Mesenchymal stem cell (in vitro differentiated cells and primary cell): ENCODE results near the gene CTSZ.
"Not testable (repeated sequence)": the region's sequence is repeated elsewhere in the genome, so short reads cannot be mapped to it uniquely, and the experiment has no call there.

Experiments
- DNase-seq: peaks from one replicate; pipeline ENCODE4 v3.0.0-alpha.2; 2013
- H2AFZ ChIP-seq: one replicate; pipeline ENCODE4 v1.6.1; 2013; ENCODE audit warnings: low read depth, mild to moderate bottlenecking, control low read depth, inconsistent platforms, low read length, moderate library complexity
- H2AK5ac ChIP-seq: 2 replicates; pipeline ENCODE4 v1.6.1; 2013; ENCODE audit warnings: low read length, moderate library complexity, mild to moderate bottlenecking, inconsistent platforms; ENCODE audit not compliant: severe bottlenecking
- H2BK120ac ChIP-seq: one replicate; pipeline ENCODE4 v1.6.1; 2013; ENCODE audit warnings: low read depth, mild to moderate bottlenecking, inconsistent platforms, low read length, moderate library complexity
- H2BK12ac ChIP-seq, 2 experiments: one replicate each; pipeline ENCODE4 v1.6.1; 2013; ENCODE audit warnings: inconsistent platforms in 2 of 2, low read length in 2 of 2, mild to moderate bottlenecking in 2 of 2, moderate library complexity in 2 of 2, control low read depth in 1 of 2
- H2BK15ac ChIP-seq: one replicate; pipeline ENCODE4 v1.6.1; 2013; ENCODE audit warnings: mild to moderate bottlenecking, low read depth, inconsistent platforms; ENCODE audit not compliant: poor library complexity, severe bottlenecking
- H2BK5ac ChIP-seq: 2 replicates; pipeline ENCODE4 v1.6.1; 2013; ENCODE audit warnings: low read depth, mild to moderate bottlenecking, low read length, control low read depth, inconsistent platforms; ENCODE audit not compliant: poor library complexity, severe bottlenecking
- H3K14ac ChIP-seq, 2 experiments: one replicate each; pipeline ENCODE4 v1.6.1; 2013; ENCODE audit warnings: inconsistent platforms in 2 of 2, low read length in 2 of 2, control low read depth in 1 of 2, mild to moderate bottlenecking in 1 of 2, moderate library complexity in 1 of 2
- H3K18ac ChIP-seq, 2 experiments: one replicate each; pipeline ENCODE4 v1.6.1; 2013; ENCODE audit warnings: inconsistent platforms in 2 of 2, low read length in 2 of 2, control low read depth in 1 of 2, low read depth in 1 of 2, mild to moderate bottlenecking in 1 of 2
- H3K23ac ChIP-seq, 2 experiments: one replicate each; pipeline ENCODE4 v1.6.1; 2013; ENCODE audit warnings: inconsistent platforms in 2 of 2, low read length in 2 of 2, mild to moderate bottlenecking in 2 of 2, moderate library complexity in 2 of 2, control low read depth in 1 of 2
- H3K27ac ChIP-seq: 2 replicates; pipeline ENCODE4 v1.5.1; 2013; ENCODE audit warnings: mild to moderate bottlenecking, moderate library complexity, low read length, control low read depth, inconsistent platforms; ENCODE audit not compliant: poor library complexity, severe bottlenecking
- H3K27me3 ChIP-seq, 2 experiments: 2 replicates each; pipeline versions ENCODE4 v1.6.1 to v1.7.0; 2013; ENCODE audit warnings: low read length in 2 of 2, mild to moderate bottlenecking in 2 of 2, moderate library complexity in 2 of 2, control low read depth in 1 of 2, inconsistent platforms in 1 of 2; ENCODE audit not compliant: control insufficient read depth in 1 of 2, insufficient read depth in 1 of 2
- H3K36me3 ChIP-seq, 2 experiments: 2 replicates each; pipeline versions ENCODE4 v1.6.1 to v1.7.0; 2013; ENCODE audit warnings: low read length in 2 of 2, control low read depth in 1 of 2, inconsistent platforms in 1 of 2, low read depth in 1 of 2, mild to moderate bottlenecking in 1 of 2; ENCODE audit not compliant: insufficient read depth in 2 of 2, control insufficient read depth in 1 of 2
- H3K4ac ChIP-seq, 2 experiments: one replicate each; pipeline ENCODE4 v1.6.1; 2013; ENCODE audit warnings: inconsistent platforms in 2 of 2, low read length in 2 of 2, mild to moderate bottlenecking in 2 of 2, moderate library complexity in 2 of 2, control low read depth in 1 of 2, low read depth in 1 of 2
- H3K4me1 ChIP-seq: 2 replicates; pipeline ENCODE4 v1.6.1; 2013; ENCODE audit warnings: low read depth, low read length, control low read depth; ENCODE audit not compliant: control insufficient read depth, insufficient read depth
- H3K4me2 ChIP-seq: 2 replicates; pipeline ENCODE4 v1.6.1; 2013; ENCODE audit warnings: low read length, mild to moderate bottlenecking, inconsistent platforms; ENCODE audit not compliant: poor library complexity, severe bottlenecking
- H3K4me3 ChIP-seq, 2 experiments: 2 replicates each; pipeline versions ENCODE4 v1.5.1 to v1.7.0; 2013; ENCODE audit warnings: low read length in 2 of 2, mild to moderate bottlenecking in 2 of 2, control low read depth in 1 of 2, low read depth in 1 of 2; ENCODE audit not compliant: insufficient read depth in 1 of 2
- H3K79me1 ChIP-seq: replicated peaks from 2 replicates; pipeline ENCODE4 v1.6.1; 2013; ENCODE audit warnings: mild to moderate bottlenecking, control low read depth, low read length, inconsistent platforms; ENCODE audit not compliant: poor library complexity, severe bottlenecking
- H3K9ac ChIP-seq: 2 replicates; pipeline ENCODE4 v1.7.0; 2013; ENCODE audit warnings: mild to moderate bottlenecking, low read length, moderate library complexity
- H3K9me3 ChIP-seq: 2 replicates; pipeline ENCODE4 v1.7.0; 2013; ENCODE audit warnings: mild to moderate bottlenecking, low read length; ENCODE audit not compliant: control insufficient read depth
- H4K8ac ChIP-seq: one replicate; pipeline ENCODE4 v1.6.1; 2013; ENCODE audit warnings: inconsistent platforms, mild to moderate bottlenecking, low read length, moderate library complexity
- H4K91ac ChIP-seq: one replicate; pipeline ENCODE4 v1.6.1; 2013; ENCODE audit warnings: mild to moderate bottlenecking, low read length, inconsistent platforms
- WGBS: methylation state at CpG from one replicate; pipeline ENCODE4 v1.1.7; 2013; ENCODE audit warnings: mixed read lengths; 5-methylcytosine and 5-hydroxymethylcytosine counted together

The CTSZ gene

DNA sequence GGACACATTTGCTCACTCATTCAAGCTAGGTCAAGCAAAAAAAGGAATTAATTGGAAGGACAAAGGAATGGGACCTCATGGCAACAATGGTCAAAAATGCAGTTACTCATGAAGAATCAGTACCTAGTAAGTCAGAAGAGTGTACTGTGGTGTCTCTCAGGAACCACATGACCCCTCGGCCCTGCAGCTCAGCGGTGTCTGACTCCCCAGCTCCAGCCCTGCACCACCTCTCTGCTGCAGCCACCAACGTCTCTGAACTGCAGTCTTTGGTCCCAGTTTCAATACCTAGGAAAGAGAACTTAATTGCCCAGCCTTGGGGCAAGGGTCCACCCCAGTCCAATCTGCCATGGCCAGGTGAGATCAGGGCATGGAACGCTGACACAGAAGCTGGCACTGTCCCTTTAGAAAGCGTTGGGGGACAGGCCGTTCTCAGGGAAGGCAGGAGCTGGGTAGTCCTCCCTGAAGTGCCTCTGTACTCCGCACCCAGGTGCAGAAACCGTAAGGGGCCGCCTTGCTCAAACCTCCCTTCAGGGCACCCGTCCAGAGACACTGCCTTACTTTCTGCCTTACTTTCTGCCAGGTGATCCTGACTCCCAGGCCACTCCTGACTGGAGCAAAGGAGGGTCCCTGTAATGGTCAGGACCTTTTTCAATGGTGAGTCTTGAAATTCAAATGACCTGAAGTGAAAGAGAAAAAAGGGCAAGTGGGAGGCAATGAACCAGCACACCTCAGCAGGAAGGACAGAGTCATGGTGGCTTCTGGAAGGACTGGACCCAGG is 39.2 kb downstream of the CTSZ start:
- Histone ChIP-seq H3K23ac (no peak overlapping the region), H3K4me3 (no peak overlapping the region), H2AK5ac (no peak overlapping the region), H3K4me2 (no peak overlapping the region), H3K27ac (no peak overlapping the region), H4K91ac (no peak overlapping the region), H3K18ac (no peak overlapping the region), H2BK15ac (no peak overlapping the region), H3K79me1 (no peaks in the 10 kb centered on the region), H3K4me1 (no peaks in the 10 kb centered on the region), H3K9me3 (peaks cover 17% of the 10 kb centered on the region), H2AFZ (no peak overlapping the region), H2BK12ac (no peak overlapping the region), H2BK5ac (no peak overlapping the region), H3K14ac (no peak overlapping the region), H3K4ac (no peak overlapping the region), H3K27me3 (peaks cover 5 to 6% of the 10 kb centered on the region in 2 experiments), H3K9ac (no peak overlapping the region), H3K36me3 (no peaks in the 10 kb centered on the region), H4K8ac (no peak overlapping the region), H2BK120ac (no peak overlapping the region)
- DNase-seq, result no peak
- WGBS, result 85% methylated on average over 10 of the region's 10 CpGs

DNA sequence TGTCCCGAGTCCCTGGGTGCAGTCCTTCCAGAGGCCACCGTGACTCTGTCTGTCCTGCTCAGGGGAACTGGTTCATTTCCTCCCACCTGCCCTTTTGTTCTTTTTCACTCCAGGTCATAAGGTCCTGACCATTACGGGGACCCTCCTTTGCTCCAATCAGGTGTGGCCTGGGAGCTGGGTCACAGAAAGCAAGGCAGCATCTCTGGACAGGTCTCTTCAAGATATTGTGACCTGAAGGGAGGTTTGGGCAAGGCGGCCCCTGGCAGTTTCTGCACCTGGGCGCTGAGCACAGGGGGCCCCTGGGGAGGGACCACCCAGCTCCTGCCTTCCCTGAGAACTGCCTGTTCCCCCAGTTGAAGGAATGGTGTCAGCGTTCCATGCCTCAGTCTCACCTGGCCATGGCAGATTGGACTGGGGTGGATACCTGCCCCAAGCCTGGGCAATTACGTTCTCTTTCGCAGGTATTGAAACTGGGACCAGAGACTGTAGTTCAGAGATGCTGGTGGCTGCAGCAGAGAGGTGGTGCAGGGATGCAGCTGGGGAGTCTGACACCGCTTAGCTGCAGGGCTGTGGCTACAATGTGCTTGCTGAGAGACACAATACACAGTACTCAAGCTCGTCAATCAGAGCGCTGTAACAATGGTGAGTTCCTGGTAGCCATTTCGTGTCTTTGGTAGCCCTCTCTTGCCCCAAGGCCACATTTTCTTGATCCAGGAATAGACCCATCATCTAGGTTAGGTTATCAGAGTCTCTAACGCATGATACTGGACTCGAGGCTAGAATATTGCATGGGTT is 41.6 kb downstream of the CTSZ start:
- Histone ChIP-seq H3K4me2 (no peak overlapping the region), H3K27ac (no peak overlapping the region), H3K4me1 (no peaks in the 10 kb centered on the region), H2BK120ac (no peak overlapping the region), H3K9me3 (peaks cover 16% of the 10 kb centered on the region), H4K91ac (no peak overlapping the region), H2BK15ac (no peak overlapping the region), H3K4me3 (no peak overlapping the region), H2BK5ac (no peak overlapping the region), H2AFZ (no peak overlapping the region), H3K79me1 (no peaks in the 10 kb centered on the region), H2AK5ac (no peak overlapping the region), H3K9ac (no peak overlapping the region), H3K14ac (no peak overlapping the region), H3K23ac (no peak overlapping the region), H3K36me3 (no peaks in the 10 kb centered on the region), H3K4ac (no peak overlapping the region), H3K18ac (no peak overlapping the region), H4K8ac (no peak overlapping the region), H2BK12ac (no peak overlapping the region), H3K27me3 (peaks cover 5 to 6% of the 10 kb centered on the region in 2 experiments)
- 67% methylated on average over 14 of the region's 14 CpGs for WGBS
- no peak for DNase-seq

- not testable (repeated sequence) for H3K36me3 ChIP-seq, H3K4ac ChIP-seq, H3K23ac ChIP-seq, H2BK12ac ChIP-seq, H4K91ac ChIP-seq, H4K8ac ChIP-seq, H2AFZ ChIP-seq, H3K79me1 ChIP-seq, H3K27ac ChIP-seq, H3K4me2 ChIP-seq, H3K9ac ChIP-seq, DNase-seq, H3K18ac ChIP-seq, H3K4me1 ChIP-seq, H2BK15ac ChIP-seq, H2AK5ac ChIP-seq, H3K27me3 ChIP-seq, H3K4me3 ChIP-seq, H2BK120ac ChIP-seq, H3K14ac ChIP-seq, H2BK5ac ChIP-seq, H3K9me3 ChIP-seq
- WGBS, result 100% methylated on average over 2 of the region's 5 CpGs
These were observed 43.1 kb downstream of the CTSZ start for GRCh38 chr20:58963922-58964321.

DNA sequence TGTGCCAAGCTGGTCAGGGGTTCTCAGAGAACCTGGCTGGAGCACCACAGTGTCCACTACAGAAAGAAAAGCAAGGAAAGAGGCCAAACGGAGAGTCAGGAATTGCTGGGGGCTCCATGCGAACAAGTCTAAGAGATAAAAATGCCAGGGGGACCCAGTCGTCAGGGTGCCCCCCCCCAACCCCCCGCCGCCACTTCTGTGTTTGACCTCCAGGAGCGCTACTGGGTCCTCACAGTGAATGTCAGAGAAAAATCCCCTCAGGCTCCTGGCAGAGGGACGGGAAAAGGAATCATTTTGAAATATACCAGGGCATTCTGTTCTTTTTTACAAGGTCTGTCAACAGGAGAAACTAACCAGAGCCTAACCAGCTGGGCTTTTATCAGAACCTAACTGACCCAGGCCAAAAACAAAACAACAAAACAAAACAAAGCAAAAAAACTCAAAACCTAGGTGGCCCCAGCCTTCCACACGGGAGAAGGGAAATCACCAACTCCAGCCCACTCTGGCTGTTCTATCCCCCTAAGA is 43.9 kb downstream of the CTSZ start:
- Histone ChIP-seq H2BK15ac (no peak overlapping the region), H3K79me1 (no peaks in the 10 kb centered on the region), H4K8ac (no peak overlapping the region), H3K9ac (no peak overlapping the region), H3K14ac (no peak overlapping the region), H3K23ac (no peak overlapping the region), H2BK5ac (no peak overlapping the region), H3K4ac (no peak overlapping the region), H3K4me3 (no peak overlapping the region), H2BK120ac (no peak overlapping the region), H2BK12ac (no peak overlapping the region), H3K27ac (no peak overlapping the region), H3K18ac (no peak overlapping the region), H3K36me3 (no peaks in the 10 kb centered on the region), H3K4me1 (no peaks in the 10 kb centered on the region), H2AFZ (no peak overlapping the region), H3K27me3 (peaks cover 5 to 9% of the 10 kb centered on the region in 2 experiments), H3K4me2 (no peak overlapping the region), H4K91ac (no peak overlapping the region), H3K9me3 (peaks cover 3% of the 10 kb centered on the region), H2AK5ac (no peak overlapping the region)
- 49% methylated on average over 6 of the region's 8 CpGs for WGBS
- DNase-seq, result no peak
